Lower leg skin (tissue), 3 donors: ENCODE results near the gene MECR.

Experiments
- POLR2A ChIP-seq, 2 donors: fragments of 450-650 bp; IDR thresholded peaks; one replicate each; pipeline ENCODE4 v1.6.1; 2016 to 2017; ENCODE audit warnings: antibody characterized with exemption in 2 of 2, mild to moderate bottlenecking in 1 of 2, moderate library complexity in 1 of 2
- TF ChIP-seq, protein P1 (sequence below), 3 donors: fragments of 450-650 bp; IDR thresholded peaks; one replicate each; pipeline ENCODE4 v1.5.1; 2016; ENCODE audit warnings: antibody characterized with exemption in 3 of 3, mild to moderate bottlenecking in 3 of 3, moderate library complexity in 2 of 3

DNA sequence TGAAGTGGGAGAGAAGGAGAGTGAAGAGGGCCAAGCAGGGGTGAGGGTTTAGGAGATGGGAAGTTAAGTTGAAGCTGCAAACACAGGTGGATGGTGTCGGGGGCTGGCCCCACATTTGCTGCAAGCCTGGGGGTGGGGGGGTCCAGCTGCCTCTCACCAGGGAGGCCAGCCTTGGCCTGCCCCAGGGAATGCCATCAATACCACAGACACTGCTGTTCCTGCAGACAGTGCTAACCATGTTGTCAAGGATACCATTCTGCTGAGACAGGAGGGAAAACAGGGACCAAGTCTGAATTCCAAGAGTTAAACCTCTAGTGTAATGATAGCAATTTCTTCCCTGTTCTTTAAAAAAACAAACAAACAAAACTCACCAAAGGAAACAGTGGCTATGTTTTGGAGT, 8.0 kb downstream of the MECR start:
- TF ChIP-seq, protein P1, sequence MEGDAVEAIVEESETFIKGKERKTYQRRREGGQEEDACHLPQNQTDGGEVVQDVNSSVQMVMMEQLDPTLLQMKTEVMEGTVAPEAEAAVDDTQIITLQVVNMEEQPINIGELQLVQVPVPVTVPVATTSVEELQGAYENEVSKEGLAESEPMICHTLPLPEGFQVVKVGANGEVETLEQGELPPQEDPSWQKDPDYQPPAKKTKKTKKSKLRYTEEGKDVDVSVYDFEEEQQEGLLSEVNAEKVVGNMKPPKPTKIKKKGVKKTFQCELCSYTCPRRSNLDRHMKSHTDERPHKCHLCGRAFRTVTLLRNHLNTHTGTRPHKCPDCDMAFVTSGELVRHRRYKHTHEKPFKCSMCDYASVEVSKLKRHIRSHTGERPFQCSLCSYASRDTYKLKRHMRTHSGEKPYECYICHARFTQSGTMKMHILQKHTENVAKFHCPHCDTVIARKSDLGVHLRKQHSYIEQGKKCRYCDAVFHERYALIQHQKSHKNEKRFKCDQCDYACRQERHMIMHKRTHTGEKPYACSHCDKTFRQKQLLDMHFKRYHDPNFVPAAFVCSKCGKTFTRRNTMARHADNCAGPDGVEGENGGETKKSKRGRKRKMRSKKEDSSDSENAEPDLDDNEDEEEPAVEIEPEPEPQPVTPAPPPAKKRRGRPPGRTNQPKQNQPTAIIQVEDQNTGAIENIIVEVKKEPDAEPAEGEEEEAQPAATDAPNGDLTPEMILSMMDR (IDR thresholded peaks at IDR 0.05), result no peak
- no peak for TF ChIP-seq POLR2A (IDR thresholded peaks at IDR 0.05)
